Bronchial epithelial cell (primary cell): Measurements from ENCODE around the gene ARID3B. TPM values are rescaled to one million over a fixed set of nuclear protein-coding genes. Genes with fewer than 3 reads are reported as not detected.
A peak's percentile ranks its signal among the peaks of the same experiment; 100 is the strongest.
"Not testable (repeated sequence)": the region's sequence is repeated elsewhere in the genome, so short reads cannot be mapped to it uniquely, and the experiment has no call there.

ENCODE experiments used
- DNase-seq: peaks from one replicate; pipeline ENCODE4 v3.0.0-alpha.2; 2010; ENCODE audit warnings: low read depth
- FAIRE-seq: peaks from 2 replicates; lab custom pipeline; 2011; peaks lifted over from hg19 to GRCh38; lab: Jason Lieb, UNC
- H3K27me3 ChIP-seq: 2 replicates; pipeline ENCODE4 v1.5.1; 2011; ENCODE audit warnings: low read length; ENCODE audit not compliant: control insufficient read depth, insufficient read depth
- H3K36me3 ChIP-seq: 2 replicates; pipeline ENCODE4 v1.5.1; 2011; ENCODE audit warnings: low read length; ENCODE audit not compliant: control insufficient read depth, insufficient read depth
- H3K4me3 ChIP-seq: 2 replicates; pipeline ENCODE4 v1.5.1; 2011; ENCODE audit warnings: mild to moderate bottlenecking, low read depth, low read length, control low read depth
- CTCF ChIP-seq: IDR thresholded peaks from 2 replicates; pipeline ENCODE4 v1.5.1; 2011; ENCODE audit warnings: mild to moderate bottlenecking, moderate library complexity, low read length, control low read depth, inconsistent platforms; ENCODE audit not compliant: insufficient read depth, severe bottlenecking
- total RNA-seq: library from RNA; depleted of rRNA; stranded (reverse); fragments of >200 nt; gene quantifications from 2 replicates; pipeline ENCODE4 v1.2.1, GENCODE V29; 2014

Gene ARID3B
- total RNA-seq, 1 donor from 2014 or later: 3.4 TPM

GRCh38 chr15:74504418-74504817 is 36.6 kb upstream of the ARID3B start:
- H3K4me3 ChIP-seq: no peak overlapping the region
- TF ChIP-seq CTCF: no peak
- FAIRE-seq (no peak), DNase-seq (no peak)
- no peaks in the 10 kb centered on the region for H3K27me3 ChIP-seq
- no peaks in the 10 kb centered on the region for H3K36me3 ChIP-seq

- no peak for FAIRE-seq
- no peak overlapping the region for H3K4me3 ChIP-seq
- no peak for TF ChIP-seq CTCF
- H3K36me3 ChIP-seq: no peaks in the 10 kb centered on the region
- no peak for DNase-seq
- no peaks in the 10 kb centered on the region for H3K27me3 ChIP-seq
Measured at GRCh38 chr15:74504836-74505235, 36.2 kb upstream of the ARID3B start.

GRCh38 chr15:74505837-74506514 is 35.0 kb upstream of the ARID3B start:
- H3K4me3 ChIP-seq: no peak overlapping the region
- no peak for TF ChIP-seq CTCF
- DNase-seq: peak; percentile 64
- no peak for FAIRE-seq
- no peaks in the 10 kb centered on the region for H3K36me3 ChIP-seq
- H3K27me3 ChIP-seq: no peaks in the 10 kb centered on the region

- DNase-seq (no peak), FAIRE-seq (no peak)
- Histone ChIP-seq H3K27me3 (no peaks in the 10 kb centered on the region), H3K4me3 (no peak overlapping the region), H3K36me3 (no peaks in the 10 kb centered on the region)
- TF ChIP-seq CTCF: no peak
Measured at GRCh38 chr15:74506515-74506840, 34.5 kb upstream of the ARID3B start.

GRCh38 chr15:74511583-74511982 is 29.4 kb upstream of the ARID3B start:
- DNase-seq: no peak
- no peak for TF ChIP-seq CTCF
- no peaks in the 10 kb centered on the region for H3K36me3 ChIP-seq

GRCh38 chr15:74514059-74514458 is 27.0 kb upstream of the ARID3B start:
- not testable (repeated sequence) for H3K36me3 ChIP-seq, H3K4me3 ChIP-seq, FAIRE-seq, H3K27me3 ChIP-seq, DNase-seq

More at GRCh38 chr15:74511583-74511982, 29.4 kb upstream of the ARID3B start:
- H3K27me3 ChIP-seq: no peaks in the 10 kb centered on the region
- no peak for FAIRE-seq
- H3K4me3 ChIP-seq: no peak overlapping the region
